ACC112 (cell line): Measurements from ENCODE around the gene PRKCB.

Source experiments
- H2AFZ ChIP-seq: fragments of 200-600 bp; sonication (generic); one replicate; pipeline ENCODE4 v1.6.0; 2017; ENCODE audit warnings: antibody characterized with exemption, low read length; ENCODE audit not compliant: unreplicated experiment
- H3K27ac ChIP-seq: fragments of 200-600 bp; sonication (generic); 2 replicates; pipeline ENCODE4 v1.5.1; 2014; ENCODE audit warnings: low read depth, mild to moderate bottlenecking, antibody characterized with exemption, low read length, moderate library complexity
- H3K27me3 ChIP-seq: fragments of 200-600 bp; sonication (generic); 2 replicates; pipeline ENCODE4 v1.6.1; 2014; ENCODE audit warnings: mild to moderate bottlenecking, antibody characterized with exemption, low read length, moderate library complexity, mixed read lengths; ENCODE audit not compliant: insufficient read depth
- H3K36me3 ChIP-seq: fragments of 200-600 bp; sonication (generic); 2 replicates; pipeline ENCODE4 v1.6.1; 2016; ENCODE audit warnings: mild to moderate bottlenecking, antibody characterized with exemption, low read length, moderate library complexity, mixed read lengths; ENCODE audit not compliant: insufficient read depth
- H3K4me1 ChIP-seq: fragments of 200-600 bp; sonication (generic); one replicate; pipeline ENCODE4 v1.6.1; 2016; ENCODE audit warnings: low read length, mixed read lengths; ENCODE audit not compliant: insufficient read depth, unreplicated experiment, control insufficient read depth
- H3K4me3 ChIP-seq: fragments of 200-600 bp; sonication (generic); 2 replicates; pipeline ENCODE4 v1.5.1; 2014; ENCODE audit warnings: mild to moderate bottlenecking, low read depth, low read length
- H3K79me2 ChIP-seq: fragments of 200-600 bp; sonication (generic); one replicate; pipeline ENCODE4 v1.6.0; 2016; ENCODE audit warnings: low read length; ENCODE audit not compliant: control insufficient read depth, unreplicated experiment, insufficient read depth

The PRKCB gene

DNA sequence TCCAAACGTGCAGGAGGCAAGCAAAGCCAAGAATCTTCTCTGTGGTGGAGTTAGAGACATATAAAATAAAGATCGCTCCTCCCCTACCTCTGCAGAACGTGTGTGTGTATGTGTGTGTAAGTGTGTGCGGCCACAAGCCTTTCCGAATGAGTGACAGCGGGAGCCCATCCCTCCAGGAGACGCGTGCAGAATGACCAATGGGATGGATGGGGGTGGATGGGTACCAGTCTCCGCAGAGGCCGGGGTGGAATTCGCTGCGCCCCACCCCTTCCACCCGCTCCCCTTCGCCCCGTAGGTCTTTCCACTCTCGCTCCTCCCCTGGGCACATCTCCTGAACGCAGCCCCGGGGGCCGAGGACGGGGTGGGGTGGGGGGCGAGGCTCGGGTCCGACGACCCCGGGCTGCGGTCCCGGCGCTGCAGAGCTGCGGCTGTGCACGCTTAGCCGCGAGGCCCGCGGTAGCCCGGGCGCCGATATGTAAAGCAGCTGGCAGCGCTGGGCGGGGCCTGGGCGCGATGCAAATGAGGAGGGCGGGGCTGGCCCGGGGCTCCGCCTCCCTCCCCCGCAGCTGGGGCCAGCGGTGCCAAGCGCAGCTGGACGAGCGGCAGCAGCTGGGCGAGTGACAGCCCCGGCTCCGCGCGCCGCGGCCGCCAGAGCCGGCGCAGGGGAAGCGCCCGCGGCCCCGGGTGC lies at the start of gene PRKCB:
TSS of gene PRKCB (plus strand) at position 594 of the 688 bp plus-strand sequence.
- Histone ChIP-seq H3K27me3 (peaks cover 48% of the 10 kb centered on the region), H3K79me2 (no peaks in the 10 kb centered on the region), H3K27ac (no peak within 1 kb of the TSS), H3K4me1 (no peaks in the 10 kb centered on the region), H3K4me3 (no peak within 1 kb of the TSS), H2AFZ (no peak within 1 kb of the TSS), H3K36me3 (no peaks in the 10 kb centered on the region)

DNA sequence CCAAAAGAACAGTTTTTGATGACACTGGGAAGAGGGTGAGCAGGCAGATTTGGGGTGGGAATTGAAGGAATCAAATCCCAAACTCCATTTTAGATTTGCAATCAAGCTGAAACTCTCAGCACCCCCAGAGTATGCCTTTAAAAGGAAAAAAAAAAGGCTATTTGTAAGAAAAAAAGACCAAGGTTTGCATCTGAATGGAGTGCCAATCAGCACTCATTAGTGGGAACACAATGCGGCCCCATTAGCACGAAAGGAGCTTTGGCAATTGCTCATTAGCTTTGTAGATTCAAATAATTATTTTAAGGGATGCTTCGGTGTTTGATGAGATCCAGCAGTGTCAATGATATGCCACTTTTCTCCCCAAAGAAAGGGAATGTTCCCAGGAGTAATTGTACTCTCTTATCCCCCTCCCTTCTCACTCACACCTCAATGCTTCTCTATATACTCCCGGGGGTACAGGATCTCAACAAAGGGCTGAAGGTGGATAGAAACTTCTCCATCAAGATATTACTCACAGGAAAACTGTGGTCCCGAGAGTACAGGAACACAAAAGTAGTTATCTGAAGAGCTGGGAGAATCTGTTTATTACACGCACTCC lies 48.7 kb upstream of the PRKCB start:
- no peaks in the 10 kb centered on the region for H3K4me1 ChIP-seq
- peaks cover 34% of the 10 kb centered on the region for H3K27me3 ChIP-seq
- H3K36me3 ChIP-seq, result no peaks in the 10 kb centered on the region
- no peak overlapping the region for H3K4me3 ChIP-seq
- no peaks in the 10 kb centered on the region for H3K79me2 ChIP-seq
- no peak overlapping the region for H2AFZ ChIP-seq
- H3K27ac ChIP-seq, result no peak overlapping the region

DNA sequence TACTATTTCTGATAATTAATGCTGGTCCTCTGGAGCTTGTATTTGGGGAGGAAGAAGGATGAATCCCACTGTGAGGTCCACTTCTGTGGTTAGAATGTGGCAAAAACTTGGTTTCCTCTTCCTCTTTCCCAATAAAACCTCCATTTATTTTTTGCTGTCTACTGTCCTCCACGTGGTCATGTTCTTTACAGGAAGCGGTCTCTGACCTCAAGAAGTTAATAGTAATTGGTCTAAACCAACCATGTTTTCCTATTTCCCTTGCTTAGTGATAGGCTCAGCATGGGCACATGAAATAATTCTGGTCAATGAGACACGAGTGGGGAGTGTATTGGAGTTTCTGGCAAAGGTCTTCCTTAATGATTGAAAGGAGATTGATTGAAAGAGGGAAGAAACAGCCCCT lies 47.1 kb upstream of the PRKCB start:
- Histone ChIP-seq H3K4me3 (no peak overlapping the region), H2AFZ (no peak overlapping the region), H3K4me1 (no peaks in the 10 kb centered on the region)

DNA sequence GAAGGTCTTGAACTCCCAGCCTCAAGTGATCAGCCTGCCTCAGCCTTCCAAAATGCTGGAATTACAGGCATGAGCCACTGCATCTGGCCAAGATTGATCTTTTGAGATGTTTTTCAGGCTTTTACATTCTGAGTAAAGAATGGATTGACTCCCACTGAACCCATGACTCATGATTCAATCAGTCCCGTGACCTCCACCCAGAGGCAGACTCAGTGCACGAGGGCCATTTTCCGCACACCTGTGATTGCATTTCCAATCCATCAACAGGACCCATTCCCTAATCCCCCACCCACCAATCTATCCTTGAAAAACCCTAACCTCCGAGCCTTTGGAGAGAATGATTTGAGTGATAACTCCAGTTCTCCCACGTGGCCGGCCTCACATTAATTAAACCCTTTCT lies 40.4 kb upstream of the PRKCB start:
- H2AFZ ChIP-seq, result no peak overlapping the region
- H3K4me1 ChIP-seq, result no peaks in the 10 kb centered on the region
- no peak overlapping the region for H3K27ac ChIP-seq
- no peaks in the 10 kb centered on the region for H3K79me2 ChIP-seq
- peaks cover 11% of the 10 kb centered on the region; the same call in 1 of the 2 replicates for H3K27me3 ChIP-seq
- no peak overlapping the region for H3K4me3 ChIP-seq
- no peaks in the 10 kb centered on the region for H3K36me3 ChIP-seq

More for the DNA sequence above, 47.1 kb upstream of the PRKCB start:
- Histone ChIP-seq H3K27ac (no peak overlapping the region), H3K79me2 (no peaks in the 10 kb centered on the region), H3K36me3 (no peaks in the 10 kb centered on the region), H3K27me3 (peaks cover 34% of the 10 kb centered on the region)

DNA sequence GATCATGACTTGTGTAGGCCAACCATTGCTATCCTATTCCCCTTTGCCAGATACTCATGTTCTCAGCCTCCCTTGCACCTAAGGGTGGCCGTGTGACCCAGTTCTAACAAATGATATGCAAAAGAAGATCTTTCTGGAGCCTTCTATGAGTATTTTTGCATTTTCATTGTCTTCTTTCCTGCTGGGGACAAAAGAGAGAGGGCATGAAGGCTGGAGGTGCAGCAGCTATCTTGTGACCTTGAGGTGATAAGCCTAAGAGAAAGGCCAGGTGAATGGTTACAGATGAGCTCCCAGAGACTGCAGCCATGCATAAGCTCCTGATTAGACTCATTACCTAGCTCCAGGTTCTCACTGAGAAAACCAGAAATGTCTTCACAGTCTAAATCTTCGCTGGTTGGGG lies 38.8 kb upstream of the PRKCB start:
- H2AFZ ChIP-seq, result no peak overlapping the region
- H3K4me1 ChIP-seq, result no peaks in the 10 kb centered on the region
- peaks cover 8% of the 10 kb centered on the region; the same call in 1 of the 2 replicates for H3K27me3 ChIP-seq
- H3K4me3 ChIP-seq, result no peak overlapping the region
- no peak overlapping the region for H3K27ac ChIP-seq
- no peaks in the 10 kb centered on the region for H3K36me3 ChIP-seq
- no peaks in the 10 kb centered on the region for H3K79me2 ChIP-seq

DNA sequence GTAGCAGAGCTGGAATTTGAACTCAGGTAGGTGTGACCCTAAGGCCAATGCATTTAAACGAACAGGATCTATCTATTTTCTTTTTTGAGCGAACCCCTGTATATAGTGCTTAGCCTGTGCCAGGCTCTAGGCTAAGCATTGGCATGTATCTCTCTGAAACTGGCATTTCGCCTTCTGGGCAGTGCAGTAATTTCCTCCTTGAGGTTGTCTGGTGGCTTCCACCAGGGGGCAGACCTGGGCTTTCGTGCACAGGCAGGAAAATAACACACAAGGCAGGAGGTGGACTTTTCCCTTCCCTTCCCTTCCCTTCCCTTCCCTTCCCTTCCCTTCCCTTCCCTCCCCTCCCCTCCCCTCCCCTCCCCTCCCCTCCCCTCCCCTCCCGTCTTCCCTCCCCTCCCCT lies 34.4 kb upstream of the PRKCB start:
- Histone ChIP-seq H3K27me3 (peaks cover 8% of the 10 kb centered on the region), H3K4me3 (no peak overlapping the region), H3K4me1 (peaks cover 4% of the 10 kb centered on the region), H3K27ac (no peak overlapping the region), H3K79me2 (no peaks in the 10 kb centered on the region), H2AFZ (no peak overlapping the region), H3K36me3 (no peaks in the 10 kb centered on the region)

DNA sequence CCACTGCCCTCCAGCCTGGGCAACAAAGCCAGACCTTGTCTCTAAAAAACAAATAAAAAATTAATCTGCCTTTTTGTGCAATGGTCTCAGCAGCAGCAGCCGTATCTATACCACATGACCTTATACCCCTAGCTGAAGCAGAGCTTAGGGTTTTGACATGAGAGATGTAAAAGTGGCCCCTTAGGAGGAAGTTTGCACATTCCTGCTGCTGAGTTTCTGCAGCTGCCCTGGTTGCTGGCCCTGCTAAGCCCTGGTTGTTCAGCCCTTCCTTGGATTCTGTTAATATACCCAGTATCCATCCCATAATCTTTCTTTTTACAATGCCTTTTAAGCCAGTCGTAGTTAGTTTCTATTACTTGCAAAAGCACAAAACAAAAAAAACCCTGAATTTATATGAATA lies 33.0 kb upstream of the PRKCB start:
- Histone ChIP-seq H3K79me2 (no peaks in the 10 kb centered on the region), H2AFZ (no peak overlapping the region), H3K4me1 (peaks cover 4% of the 10 kb centered on the region), H3K27ac (no peak overlapping the region), H3K36me3 (no peaks in the 10 kb centered on the region), H3K4me3 (no peak overlapping the region), H3K27me3 (peaks cover 7% of the 10 kb centered on the region)

DNA sequence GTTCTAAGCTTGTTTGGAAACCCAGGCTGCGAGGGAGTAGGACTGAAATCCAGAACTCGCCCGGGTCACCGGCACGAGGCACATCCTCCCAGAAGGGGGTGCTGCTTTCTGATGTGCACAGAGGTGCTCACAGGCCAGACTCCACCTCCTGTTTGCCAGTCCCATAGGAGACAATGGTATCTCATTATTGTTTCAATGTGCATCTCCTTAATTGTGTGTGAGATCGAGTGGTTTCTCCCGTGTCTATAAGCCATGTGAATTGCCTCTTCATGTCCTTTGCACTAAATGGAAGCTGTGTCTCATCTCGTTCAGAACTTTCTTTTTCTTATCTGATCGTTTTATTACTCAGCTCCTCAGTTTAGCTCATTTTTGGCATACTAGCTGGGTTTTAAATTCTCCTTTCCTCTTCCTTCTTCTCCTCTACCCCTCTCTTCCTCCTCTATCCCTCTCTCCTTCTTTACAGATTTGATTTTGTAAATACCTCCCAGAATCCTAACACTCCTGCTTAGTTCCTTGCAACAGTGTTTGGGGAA lies 32.1 kb upstream of the PRKCB start:
- Histone ChIP-seq H3K27ac (no peak overlapping the region), H3K27me3 (peaks cover 7% of the 10 kb centered on the region), H2AFZ (peak overlapping the region; percentile 77), H3K4me1 (peaks cover 4% of the 10 kb centered on the region), H3K36me3 (no peaks in the 10 kb centered on the region), H3K4me3 (peak overlapping the region; percentile 56), H3K79me2 (no peaks in the 10 kb centered on the region)

DNA sequence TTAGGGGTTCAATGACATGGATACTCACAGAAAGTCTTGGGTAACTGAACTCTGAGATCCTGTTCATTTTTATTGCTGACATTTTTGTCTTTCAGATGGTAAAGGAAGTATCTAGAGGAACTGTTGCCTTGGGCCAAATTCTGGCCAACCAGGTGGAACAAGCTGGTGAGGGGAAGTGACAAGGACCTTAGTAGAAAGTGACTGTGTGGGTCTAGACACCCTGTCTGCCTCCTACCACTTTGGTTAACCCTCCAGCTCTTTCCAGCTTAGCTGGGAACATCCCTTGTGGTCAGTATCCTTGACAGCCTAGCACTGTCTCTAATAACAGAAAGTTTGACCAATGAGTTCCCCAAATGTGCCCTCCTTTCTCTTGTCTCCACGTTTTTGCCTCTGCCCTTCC lies 28.8 kb upstream of the PRKCB start:
- Histone ChIP-seq H3K36me3 (no peaks in the 10 kb centered on the region), H3K27ac (no peak overlapping the region), H3K79me2 (no peaks in the 10 kb centered on the region), H3K27me3 (peaks cover 11% of the 10 kb centered on the region), H3K4me1 (peaks cover 4% of the 10 kb centered on the region), H2AFZ (no peak overlapping the region), H3K4me3 (no peak overlapping the region)

DNA sequence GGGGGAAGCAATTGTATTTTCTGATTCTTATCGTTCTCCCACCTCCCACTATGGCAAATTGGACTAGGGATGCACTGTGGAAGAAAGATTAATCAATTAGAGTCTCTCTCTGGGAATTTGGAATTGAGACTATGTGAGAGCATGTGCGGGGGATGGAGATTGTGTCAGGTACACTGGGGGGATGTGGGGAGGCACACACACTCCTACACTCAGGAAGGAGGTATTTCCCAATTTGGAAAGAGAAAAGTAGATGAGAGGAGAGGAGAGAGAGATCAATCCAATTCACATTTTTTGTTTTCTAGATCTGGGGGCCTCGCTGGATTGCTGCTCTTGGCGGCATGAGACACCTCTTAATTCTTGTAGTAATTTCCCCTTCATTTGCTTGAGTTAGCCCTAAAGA lies 14.3 kb upstream of the PRKCB start:
- Histone ChIP-seq H3K4me1 (no peaks in the 10 kb centered on the region), H3K4me3 (no peak overlapping the region), H3K36me3 (no peaks in the 10 kb centered on the region), H3K27ac (no peak overlapping the region), H3K27me3 (no peaks in the 10 kb centered on the region), H2AFZ (no peak overlapping the region), H3K79me2 (no peaks in the 10 kb centered on the region)
